Activated naive CD8-positive, alpha-beta T cell treated with anti-CD3 and anti-CD28 coated beads, Interleukin-2, amount 50 U/mL, for 24 hours (primary cell): ENCODE results near the gene ANKRD18A.

ENCODE experiments used
- ATAC-seq: fragments of 150-1000 bp; cut with Tn5 transposase; one replicate; pipeline ENCODE4 v1.10.0; 2021
- DNase-seq: peaks from one replicate; pipeline ENCODE4 v3.0.0; 2021
- H3K27ac Mint-ChIP-seq: one replicate; pipeline ENCODE4 v1.8.0; 2021; ENCODE audit warnings: mild to moderate bottlenecking, mixed read lengths
- H3K27me3 Mint-ChIP-seq: one replicate; pipeline ENCODE4 v1.8.0; 2021; ENCODE audit warnings: mixed read lengths
- H3K36me3 Mint-ChIP-seq: one replicate; pipeline ENCODE4 v1.8.0; 2021; ENCODE audit warnings: low read depth, mixed read lengths
- H3K4me1 Mint-ChIP-seq: one replicate; pipeline ENCODE4 v1.8.0; 2021; ENCODE audit warnings: mixed read lengths
- H3K4me3 Mint-ChIP-seq: one replicate; pipeline ENCODE4 v1.8.0; 2021; ENCODE audit warnings: mild to moderate bottlenecking, moderate library complexity, mixed read lengths
- H3K9me3 Mint-ChIP-seq: one replicate; pipeline ENCODE4 v1.8.0; 2021; ENCODE audit warnings: mixed read lengths

Gene ANKRD18A

GRCh38 chr9:38527503-38527902 lies 92.9 kb downstream of the ANKRD18A start:
- DNase-seq: no peak
- Mint-ChIP-seq H3K4me1 (no peaks in the 10 kb centered on the region), H3K27me3 (no peaks in the 10 kb centered on the region), H3K9me3 (peaks cover 12% of the 10 kb centered on the region), H3K27ac (no peak overlapping the region), H3K4me3 (no peak overlapping the region), H3K36me3 (peaks cover 4% of the 10 kb centered on the region)
- no peak for ATAC-seq

GRCh38 chr9:38526591-38526990 lies 93.8 kb downstream of the ANKRD18A start:
- Mint-ChIP-seq H3K27me3 (no peaks in the 10 kb centered on the region), H3K4me1 (no peaks in the 10 kb centered on the region), H3K36me3 (peaks cover 4% of the 10 kb centered on the region), H3K27ac (no peak overlapping the region), H3K4me3 (no peak overlapping the region), H3K9me3 (peaks cover 12% of the 10 kb centered on the region)
- ATAC-seq (no peak), DNase-seq (no peak)

GRCh38 chr9:38523121-38523520 lies 97.3 kb downstream of the ANKRD18A start:
- ATAC-seq (no peak), DNase-seq (no peak)
- Mint-ChIP-seq H3K27ac (no peak overlapping the region), H3K4me3 (no peak overlapping the region), H3K27me3 (no peaks in the 10 kb centered on the region), H3K36me3 (no peaks in the 10 kb centered on the region), H3K9me3 (no peaks in the 10 kb centered on the region), H3K4me1 (no peaks in the 10 kb centered on the region)

- Mint-ChIP-seq H3K4me3 (no peak overlapping the region), H3K36me3 (no peaks in the 10 kb centered on the region), H3K9me3 (no peaks in the 10 kb centered on the region), H3K27me3 (no peaks in the 10 kb centered on the region), H3K4me1 (no peaks in the 10 kb centered on the region), H3K27ac (no peak overlapping the region)
- ATAC-seq (no peak), DNase-seq (no peak)
Observed at GRCh38 chr9:38521762-38522161, 98.6 kb downstream of the ANKRD18A start.
